Measurements from ENCODE around the gene RBM4.
A peak's percentile ranks its signal among the peaks of the same experiment; 100 is the strongest.

DNA sequence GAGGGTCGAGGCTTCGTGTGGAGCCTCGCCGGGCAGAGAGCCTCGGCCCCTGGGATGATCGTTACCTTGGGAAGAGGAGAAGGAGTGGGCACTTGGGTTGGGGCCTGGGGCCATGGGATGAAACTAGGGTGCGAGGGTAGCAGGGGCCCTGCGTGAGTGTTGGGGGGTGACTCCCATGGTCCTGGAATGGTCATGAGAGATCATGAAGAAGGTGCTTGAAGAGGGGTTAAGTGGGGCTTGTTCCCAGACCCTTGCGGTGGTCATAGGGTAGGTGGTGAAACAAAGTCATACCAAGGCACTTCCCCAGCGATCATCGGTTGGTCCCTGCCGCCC lies 45.2 kb upstream of the RBM4 start:
- TF ChIP-seq, protein P1, sequence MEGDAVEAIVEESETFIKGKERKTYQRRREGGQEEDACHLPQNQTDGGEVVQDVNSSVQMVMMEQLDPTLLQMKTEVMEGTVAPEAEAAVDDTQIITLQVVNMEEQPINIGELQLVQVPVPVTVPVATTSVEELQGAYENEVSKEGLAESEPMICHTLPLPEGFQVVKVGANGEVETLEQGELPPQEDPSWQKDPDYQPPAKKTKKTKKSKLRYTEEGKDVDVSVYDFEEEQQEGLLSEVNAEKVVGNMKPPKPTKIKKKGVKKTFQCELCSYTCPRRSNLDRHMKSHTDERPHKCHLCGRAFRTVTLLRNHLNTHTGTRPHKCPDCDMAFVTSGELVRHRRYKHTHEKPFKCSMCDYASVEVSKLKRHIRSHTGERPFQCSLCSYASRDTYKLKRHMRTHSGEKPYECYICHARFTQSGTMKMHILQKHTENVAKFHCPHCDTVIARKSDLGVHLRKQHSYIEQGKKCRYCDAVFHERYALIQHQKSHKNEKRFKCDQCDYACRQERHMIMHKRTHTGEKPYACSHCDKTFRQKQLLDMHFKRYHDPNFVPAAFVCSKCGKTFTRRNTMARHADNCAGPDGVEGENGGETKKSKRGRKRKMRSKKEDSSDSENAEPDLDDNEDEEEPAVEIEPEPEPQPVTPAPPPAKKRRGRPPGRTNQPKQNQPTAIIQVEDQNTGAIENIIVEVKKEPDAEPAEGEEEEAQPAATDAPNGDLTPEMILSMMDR (IDR thresholded peaks at IDR 0.05): no peak
- TF ChIP-seq POLR2A (IDR thresholded peaks at IDR 0.05): peak; percentile 2
- no peak for TF ChIP-seq POLR2AphosphoS5 (IDR thresholded peaks at IDR 0.05)
- TF ChIP-seq EP300 (IDR thresholded peaks at IDR 0.05; ENCODE audit: low read depth): no peak

All from transverse colon (tissue), 4 donors.